Hematopoietic multipotent progenitor cell treated with erythropoietin and hydrocortisone succinate and interleukin-3 and kit ligand, for 15 days (in vitro differentiated cells): ENCODE measurements around the gene FOXI1.

Source experiments
- DNase-seq: peaks from one replicate; pipeline ENCODE4 v3.0.0-alpha.2; 2015; ENCODE audit warnings: low spot score

The FOXI1 gene

DNA sequence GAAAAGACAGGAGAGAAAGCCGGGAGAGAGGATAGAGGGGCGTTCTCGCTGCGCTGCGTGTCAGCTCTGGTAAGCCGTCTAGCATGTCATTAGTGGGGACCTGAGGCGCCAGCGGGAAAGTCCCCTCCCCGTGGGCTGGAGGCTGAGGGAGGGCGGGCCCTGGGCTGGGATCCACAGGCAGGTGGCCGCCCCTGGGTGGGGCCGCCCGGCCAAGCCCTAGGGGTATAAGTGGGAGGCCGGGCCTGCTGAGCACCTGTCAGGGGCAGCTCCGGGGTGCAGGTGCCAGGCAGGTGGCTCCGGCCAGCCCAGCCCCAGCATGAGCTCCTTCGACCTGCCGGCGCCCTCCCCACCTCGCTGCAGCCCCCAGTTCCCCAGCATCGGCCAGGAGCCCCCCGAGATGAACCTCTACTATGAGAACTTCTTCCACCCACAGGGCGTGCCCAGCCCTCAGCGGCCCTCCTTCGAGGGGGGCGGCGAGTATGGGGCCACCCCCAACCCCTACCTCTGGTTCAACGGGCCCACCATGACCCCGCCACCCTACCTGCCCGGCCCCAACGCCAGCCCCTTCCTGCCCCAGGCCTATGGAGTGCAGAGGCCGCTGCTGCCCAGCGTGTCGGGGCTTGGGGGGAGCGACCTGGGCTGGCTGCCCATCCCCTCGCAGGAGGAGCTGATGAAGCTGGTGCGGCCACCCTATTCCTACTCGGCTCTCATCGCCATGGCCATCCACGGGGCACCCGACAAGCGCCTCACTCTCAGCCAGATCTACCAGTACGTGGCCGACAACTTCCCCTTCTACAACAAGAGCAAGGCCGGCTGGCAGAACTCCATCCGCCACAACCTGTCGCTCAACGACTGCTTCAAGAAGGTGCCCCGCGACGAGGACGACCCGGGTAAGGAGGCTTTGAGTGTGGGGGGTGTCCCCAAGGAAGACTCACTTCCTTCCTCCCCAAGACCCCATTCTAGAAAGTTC is at the start of gene FOXI1:
Gene FOXI1, plus strand, starts transcription at position 256 of the 970 bp plus-strand sequence. Its CDS starts 61 bp downstream, at position 317.
- no peak for DNase-seq

- no peak for DNase-seq
These were observed 49.0 kb upstream of the FOXI1 start for GRCh38 chr5:170056561-170057267.

- DNase-seq: no peak
These were observed 48.4 kb upstream of the FOXI1 start for GRCh38 chr5:170057311-170057710.

DNA sequence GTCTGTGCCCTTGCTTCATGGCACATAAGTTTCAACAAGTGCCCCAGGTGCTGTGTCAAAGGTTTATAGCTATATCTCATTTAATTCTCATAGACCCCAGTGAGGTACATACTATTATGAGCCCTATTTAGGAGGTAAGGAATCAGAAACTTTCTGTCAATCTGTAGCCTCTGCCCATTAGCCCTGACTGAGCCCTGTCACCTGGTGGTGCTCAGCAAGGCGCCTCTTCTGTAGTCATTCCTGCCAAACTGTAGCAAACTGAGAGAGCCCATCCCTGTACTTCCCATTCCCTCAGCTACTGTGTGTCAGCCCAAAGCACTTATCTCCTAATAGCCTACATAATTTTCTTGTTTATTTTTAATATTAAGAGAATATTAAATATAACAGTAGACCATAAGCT is 46.5 kb upstream of the FOXI1 start:
- DNase-seq: no peak

DNA sequence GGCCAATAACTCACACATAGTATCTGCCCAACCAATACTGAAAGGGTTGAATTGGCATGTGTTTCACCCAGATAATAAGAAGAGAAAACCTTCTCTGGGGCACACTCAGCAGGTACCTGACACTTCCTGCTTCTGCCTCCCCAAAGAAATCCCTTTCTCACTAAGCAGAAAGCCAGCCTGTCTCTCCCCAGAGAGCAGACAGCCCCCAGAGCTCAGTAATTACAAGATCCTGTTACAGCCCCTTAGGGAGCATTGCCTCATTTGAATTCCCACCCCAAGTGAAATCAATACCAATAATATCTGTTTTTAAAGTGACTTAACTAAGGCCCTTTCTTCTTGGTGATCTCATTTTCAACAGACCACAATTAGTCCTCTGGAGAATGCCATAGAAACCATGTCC is 38.5 kb upstream of the FOXI1 start:
- DNase-seq: no peak

GRCh38 chr5:170067574-170068170 is 38.0 kb upstream of the FOXI1 start:
- DNase-seq: no peak

DNA sequence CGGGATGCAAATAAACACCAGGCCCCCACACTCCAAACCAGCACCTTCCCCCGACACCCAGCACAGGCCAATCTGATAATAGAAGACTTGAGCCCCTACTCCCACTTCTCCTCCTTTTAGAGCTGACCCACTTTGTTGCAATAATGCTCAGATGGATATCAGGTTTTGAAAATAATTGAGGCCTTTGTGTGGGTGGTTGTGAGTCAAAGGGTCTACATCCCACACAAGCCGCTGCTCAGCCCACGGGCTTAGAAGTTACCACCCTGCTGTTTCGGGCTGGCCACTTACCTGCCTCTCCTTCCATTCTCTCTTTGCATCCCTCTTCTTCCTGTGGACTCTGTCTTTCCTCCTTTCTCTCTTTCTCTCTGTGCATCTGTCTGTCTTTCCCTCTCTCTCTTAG is 36.2 kb upstream of the FOXI1 start:
- no peak for DNase-seq

DNA sequence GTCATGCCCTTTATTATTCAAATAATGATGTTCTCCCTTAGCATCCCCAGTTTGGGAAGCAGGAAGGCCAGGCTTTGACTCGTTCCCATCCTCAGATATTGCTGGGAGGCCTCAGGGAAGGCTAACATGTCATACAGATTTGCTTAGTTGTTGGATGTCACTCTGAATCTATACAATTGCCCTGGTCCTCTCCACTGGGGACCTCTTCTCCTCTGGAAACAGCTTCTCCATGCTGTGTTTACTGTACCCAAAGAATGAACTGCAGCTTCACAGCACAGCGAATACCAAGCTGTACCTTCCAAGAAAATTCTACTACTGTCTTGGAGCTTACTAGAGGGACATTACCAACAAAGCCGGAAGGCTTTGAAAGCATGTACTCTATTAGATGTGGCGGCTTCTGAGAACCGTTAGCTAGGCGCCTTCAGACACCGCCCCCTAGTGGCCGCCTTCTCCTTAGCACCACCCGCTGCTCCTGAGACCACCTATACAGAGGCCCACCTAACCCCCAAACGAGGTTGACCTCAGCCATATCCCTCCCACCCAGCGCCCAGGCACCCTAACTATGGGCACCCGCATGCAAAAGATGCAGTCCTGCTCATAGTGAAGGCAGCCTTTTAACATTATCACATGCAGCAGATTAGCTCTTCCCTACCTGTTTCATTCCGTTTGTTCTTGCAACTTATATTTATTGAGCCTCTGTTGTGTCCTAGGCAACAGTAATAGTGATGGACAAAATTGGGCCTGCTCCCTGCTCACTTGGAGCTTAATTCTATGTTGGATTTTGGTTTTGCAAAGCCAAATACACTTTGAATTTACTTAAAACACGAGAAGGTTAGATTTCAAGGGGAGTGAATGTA is 34.9 kb upstream of the FOXI1 start:
- DNase-seq: peak; percentile 22

- no peak for DNase-seq
These were observed 33.9 kb upstream of the FOXI1 start for GRCh38 chr5:170071748-170072147.

DNA sequence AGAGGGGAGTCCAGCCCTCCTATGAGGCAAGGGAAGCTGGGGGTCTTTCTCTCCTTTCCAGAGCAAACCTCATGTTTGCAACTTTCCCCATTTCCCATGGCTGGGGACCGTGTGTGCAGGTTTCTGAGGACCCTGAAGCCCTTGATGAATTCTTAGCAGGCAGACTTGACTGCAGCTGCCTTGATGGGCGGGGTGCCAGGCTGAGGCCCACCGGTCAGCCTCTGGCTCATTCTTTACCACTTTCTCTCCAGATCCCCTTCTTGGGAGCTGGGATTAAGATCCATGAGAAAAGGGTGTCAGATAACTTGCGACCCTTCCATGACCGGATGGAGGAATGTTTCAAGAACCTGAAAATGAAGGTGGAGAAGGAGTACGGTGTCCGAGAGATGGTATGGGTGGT is 30.0 kb upstream of the FOXI1 start:
- DNase-seq: no peak

GRCh38 chr5:170076211-170076610 is 29.5 kb upstream of the FOXI1 start:
- no peak for DNase-seq

DNA sequence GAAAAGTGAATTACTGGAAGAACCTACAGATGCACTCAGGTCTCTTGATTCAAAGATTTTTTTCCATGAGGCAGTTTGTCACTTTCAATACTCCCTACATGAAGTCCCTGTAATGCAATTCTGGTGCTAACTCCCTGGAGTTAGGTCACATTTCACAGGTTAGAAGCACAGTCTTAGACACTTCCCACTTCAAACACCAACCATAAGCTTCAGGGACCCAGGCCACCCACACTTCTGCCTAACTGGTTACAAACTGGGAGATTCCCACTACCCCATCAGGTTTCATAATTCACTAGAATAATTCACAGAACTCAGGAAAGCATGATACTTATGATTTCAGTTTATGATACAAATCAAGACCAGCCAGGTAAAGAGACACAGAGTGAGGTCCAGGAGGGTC is 29.0 kb upstream of the FOXI1 start:
- DNase-seq: no peak

DNA sequence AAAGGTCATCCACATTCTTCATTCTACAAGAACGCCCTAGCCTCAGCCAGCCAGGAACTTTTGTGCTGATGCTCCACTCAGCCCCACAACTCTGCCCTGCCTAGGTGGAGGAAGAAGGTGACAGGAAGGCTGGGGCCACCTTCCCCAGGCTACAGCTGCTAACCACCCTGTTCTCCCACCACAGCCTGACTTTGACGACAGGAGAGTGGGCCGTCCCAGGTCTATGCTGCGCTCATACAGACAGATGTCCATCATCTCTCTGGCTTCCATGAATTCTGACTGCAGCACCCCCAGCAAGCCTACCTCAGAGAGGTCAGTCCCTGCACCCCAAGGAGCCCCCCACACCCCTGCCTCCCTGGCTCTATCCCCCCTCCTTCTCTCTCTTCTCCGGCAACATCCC is 28.2 kb upstream of the FOXI1 start:
- no peak for DNase-seq

- DNase-seq: no peak
These were observed 27.2 kb upstream of the FOXI1 start for GRCh38 chr5:170078458-170078857.

DNA sequence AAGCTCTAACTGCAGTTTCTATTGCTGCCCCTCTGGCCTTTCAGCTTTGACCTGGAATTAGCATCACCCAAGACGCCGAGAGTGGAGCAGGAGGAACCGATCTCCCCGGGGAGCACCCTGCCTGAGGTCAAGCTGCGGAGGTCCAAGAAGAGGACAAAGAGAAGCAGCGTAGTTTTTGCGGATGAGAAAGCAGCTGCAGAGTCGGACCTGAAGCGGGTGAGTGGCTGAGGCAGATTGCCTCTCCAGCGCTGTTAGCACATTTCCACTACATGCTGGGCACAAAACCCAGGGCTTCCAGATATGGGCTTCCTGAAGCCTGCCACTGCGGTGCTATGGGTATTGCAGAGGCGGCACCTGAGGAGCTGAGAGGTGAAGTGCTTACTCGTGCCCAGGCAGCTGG is 26.8 kb upstream of the FOXI1 start:
- DNase-seq: no peak

DNA sequence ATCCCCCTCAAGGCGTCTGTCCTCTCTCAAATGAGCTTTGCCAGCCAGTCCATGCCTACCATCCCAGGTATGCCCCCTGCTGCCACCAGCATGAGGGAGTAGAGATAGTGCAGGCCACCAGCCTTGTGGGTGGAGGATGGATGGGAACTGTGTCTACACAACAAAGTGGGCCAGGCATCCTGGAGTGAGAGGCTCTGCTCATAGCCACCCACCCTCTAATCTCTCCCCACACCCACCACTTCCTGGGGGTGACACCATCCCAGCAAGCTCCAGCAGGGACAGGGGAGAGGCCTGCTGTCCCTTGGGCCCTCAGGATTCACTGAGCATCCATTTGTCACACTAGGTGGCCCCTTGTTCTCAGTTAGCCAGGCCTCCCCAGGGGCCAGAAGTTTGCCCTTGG is 25.5 kb upstream of the FOXI1 start:
- DNase-seq: no peak

GRCh38 chr5:170080786-170081445 is 24.8 kb upstream of the FOXI1 start:
- no peak for DNase-seq

DNA sequence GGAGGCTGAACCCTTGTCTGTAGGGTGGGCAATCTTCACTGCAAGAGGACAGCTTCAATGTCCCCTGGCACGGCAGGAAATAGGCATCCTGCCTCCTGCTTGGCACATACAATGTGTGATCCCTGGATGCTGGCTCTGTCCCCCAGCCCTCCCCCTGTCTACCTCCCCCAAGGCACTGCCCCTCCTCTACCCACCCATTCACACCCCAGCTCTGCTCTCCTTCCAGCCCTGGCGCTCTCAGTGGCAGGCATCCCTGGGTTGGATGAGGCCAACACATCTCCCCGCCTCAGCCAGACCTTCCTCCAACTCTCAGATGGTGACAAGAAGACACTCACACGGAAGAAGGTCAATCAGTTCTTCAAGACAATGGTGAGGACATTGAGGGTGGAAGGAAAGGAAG is 24.1 kb upstream of the FOXI1 start:
- no peak for DNase-seq

DNA sequence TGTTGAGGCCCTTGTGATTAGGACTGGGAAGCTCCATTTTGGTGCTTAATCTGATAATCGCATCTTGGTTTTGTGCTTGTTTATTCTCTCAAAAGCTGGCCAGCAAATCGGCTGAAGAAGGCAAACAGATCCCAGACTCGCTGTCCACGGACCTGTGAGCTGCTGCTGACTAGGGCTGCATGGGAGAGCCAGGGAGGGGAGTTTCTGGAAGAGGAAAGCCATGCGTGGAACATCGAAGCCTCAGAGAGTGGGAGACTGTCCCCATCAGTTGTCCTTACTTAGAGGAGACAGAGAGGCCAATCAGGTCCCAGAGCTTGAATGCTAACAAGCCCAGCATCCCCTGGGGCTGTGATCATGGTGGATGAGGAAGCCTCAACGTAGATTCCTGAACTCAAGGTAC is 23.0 kb upstream of the FOXI1 start:
- no peak for DNase-seq

GRCh38 chr5:170087168-170087817 is 18.4 kb upstream of the FOXI1 start:
- no peak for DNase-seq
